ENCODE results near the gene TMSB15C. TPM values are rescaled to one million over a fixed set of nuclear protein-coding genes. Genes with fewer than 3 reads are reported as not detected.
"Not testable (repeated sequence)": the region's sequence is repeated elsewhere in the genome, so short reads cannot be mapped to it uniquely, and the experiment has no call there.

TMSB15C gene
- 1 to 10 TPM in 2 of 4 donors, under 1 TPM in 2; 0.83 to 2.1 (median 1.1) TPM for total RNA-seq

GRCh38 chrX:104075778-104076445, at the start of gene TMSB15C:
TSS of gene TMSB15C (minus strand) at chrX:104076236.
- no CpG with 5 or more reads among the region's 46 CpGs for WGBS
- H3K36me3 ChIP-seq; H3K4me1 ChIP-seq; DNase-seq (ENCODE audit: extremely low spot score); H3K27me3 ChIP-seq; H3K27ac ChIP-seq (replicated peaks in 1 of 4); H3K9me3 ChIP-seq; intact Hi-C loops (cut with DNase I); H3K4me3 ChIP-seq: not testable (repeated sequence)

- Histone ChIP-seq H3K27ac (replicated peaks in 1 of 4) (no peak overlapping the region), H3K9me3 (no peaks in the 10 kb centered on the region), H3K36me3 (peaks cover 0 to 7% (median 2%) of the 10 kb centered on the region in 4 donors), H3K4me3 (no peak overlapping the region), H3K27me3 (no peaks in the 10 kb centered on the region), H3K4me1 (no peaks in the 10 kb centered on the region)
- WGBS = 77% methylated on average over 5 of the region's 5 CpGs
- TF ChIP-seq CTCF (IDR thresholded peaks at IDR 0.05) (no peak), POLR2A (IDR thresholded peaks at IDR 0.05; ENCODE audit: low read depth) (no peak), EP300 (IDR thresholded peaks at IDR 0.05) (no peak), POLR2AphosphoS5 (IDR thresholded peaks at IDR 0.05) (no peak)
- no peak for DNase-seq (ENCODE audit: extremely low spot score)
- intact Hi-C loops (cut with DNase I) = no loop called here
These were observed 46.8 kb upstream of the TMSB15C start for GRCh38 chrX:104122829-104123228.

GRCh38 chrX:104118765-104119164, 42.7 kb upstream of the TMSB15C start:
- intact Hi-C loops (cut with DNase I) = no loop called here
- TF ChIP-seq CTCF (IDR thresholded peaks at IDR 0.05) = no peak
- no peak for TF ChIP-seq POLR2AphosphoS5 (IDR thresholded peaks at IDR 0.05)
- Histone ChIP-seq H3K4me1 (peaks cover 0 to 2% (median 1%) of the 10 kb centered on the region in 4 donors), H3K36me3 (no peaks in the 10 kb centered on the region), H3K27ac (replicated peaks in 1 of 4) (no peak overlapping the region), H3K9me3 (no peaks in the 10 kb centered on the region), H3K4me3 (no peak overlapping the region), H3K27me3 (no peaks in the 10 kb centered on the region)
- no peak for DNase-seq (ENCODE audit: extremely low spot score)
- WGBS = 43% methylated on average over 1 of the region's 1 CpG

- Histone ChIP-seq H3K36me3 (no peaks in the 10 kb centered on the region), H3K27ac (replicated peaks in 1 of 4) (no peak overlapping the region), H3K27me3 (no peaks in the 10 kb centered on the region), H3K9me3 (no peaks in the 10 kb centered on the region), H3K4me1 (peaks cover 0 to 11% (median 4%) of the 10 kb centered on the region in 4 donors), H3K4me3 (no peak overlapping the region)
- TF ChIP-seq EP300 (IDR thresholded peaks at IDR 0.05) (no peak), POLR2AphosphoS5 (IDR thresholded peaks at IDR 0.05) (no peak), CTCF (IDR thresholded peaks at IDR 0.05) (no peak), POLR2A (IDR thresholded peaks at IDR 0.05; ENCODE audit: low read depth) (no peak)
- no peak for DNase-seq (ENCODE audit: extremely low spot score)
- intact Hi-C loops (cut with DNase I) = no loop called here
These were observed 41.7 kb upstream of the TMSB15C start for GRCh38 chrX:104117759-104118158.

- TF ChIP-seq POLR2A (IDR thresholded peaks at IDR 0.05; ENCODE audit: low read depth) (no peak), POLR2AphosphoS5 (IDR thresholded peaks at IDR 0.05) (no peak), CTCF (IDR thresholded peaks at IDR 0.05) (peak; percentile 27 to 54 (median 42)), EP300 (IDR thresholded peaks at IDR 0.05) (no peak)
- H3K4me3 ChIP-seq = peak overlapping the region; percentile 59 to 71 (median 62)
- no peaks in the 10 kb centered on the region for H3K9me3 ChIP-seq
- peaks cover 0 to 14% (median 5%) of the 10 kb centered on the region in 4 donors for H3K4me1 ChIP-seq
- H3K27me3 ChIP-seq = no peaks in the 10 kb centered on the region
- no peak for DNase-seq (ENCODE audit: extremely low spot score)
- intact Hi-C loops (cut with DNase I) = no loop called here
- no peaks in the 10 kb centered on the region for H3K36me3 ChIP-seq
- H3K27ac ChIP-seq (replicated peaks in 1 of 4) = peak overlapping the region; percentile 75 to 86 (median 81)
- 21% methylated on average over 24 of the region's 24 CpGs for WGBS
These were observed 37.4 kb upstream of the TMSB15C start for GRCh38 chrX:104113222-104113965.

All from esophagus muscularis mucosa (tissue), 4 donors.